NCI-H146 treated with DMSO at 0.1 percent for 48 hours (cell line): Measurements from ENCODE around the gene SLC46A3.
"Not testable (repeated sequence)": the region's sequence is repeated elsewhere in the genome, so short reads cannot be mapped to it uniquely, and the experiment has no call there.

Experiments
- DNase-seq: peaks from one replicate; lab custom pipeline; 2025; ENCODE audit not compliant: unreplicated experiment; lab: John Stamatoyannopoulos, UW

Gene SLC46A3

DNA sequence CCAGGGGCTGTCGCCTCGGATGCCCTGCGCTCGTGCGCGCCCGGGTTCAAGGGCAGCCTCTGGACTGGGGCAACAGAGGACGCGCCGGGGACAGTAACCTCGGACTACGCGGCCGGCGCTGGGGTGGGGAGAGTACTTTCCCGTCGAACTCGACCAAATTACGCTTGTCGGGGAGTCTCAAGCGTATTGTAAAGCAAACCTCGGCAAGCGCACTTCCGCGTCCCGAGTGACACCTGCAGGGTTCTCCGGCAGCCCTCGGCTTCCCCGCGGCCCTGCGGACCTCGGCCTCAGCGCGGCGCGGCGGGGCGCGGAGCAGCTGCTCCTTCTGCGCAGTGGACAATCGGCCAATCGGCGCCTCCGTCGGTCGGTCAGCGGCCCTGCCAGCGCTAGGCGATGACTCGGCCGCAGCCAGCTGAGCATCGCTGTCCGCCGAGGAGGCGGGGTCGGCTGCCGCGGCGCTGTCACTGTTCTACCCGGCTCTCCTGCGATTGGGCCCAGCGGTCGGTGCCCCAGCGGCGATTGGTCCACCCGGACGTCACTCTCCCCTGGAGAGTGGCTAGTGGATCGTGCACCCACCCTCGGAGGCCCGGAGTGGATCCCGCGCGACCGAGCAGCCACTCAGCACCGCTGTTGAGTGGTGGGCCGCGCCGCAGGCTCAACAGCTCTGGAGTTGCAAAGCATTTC, at the start of gene SLC46A3:
TSS of gene SLC46A3 (minus strand) at position 428 of the 684 bp plus-strand sequence. CDS start 972 bp downstream, outside the sequence.
- DNase-seq = peak; percentile 75

GRCh38 chr13:28763887-28764286, 45.1 kb upstream of the SLC46A3 start:
- no peak for DNase-seq

GRCh38 chr13:28761586-28761985, 42.8 kb upstream of the SLC46A3 start:
- DNase-seq = no peak

- no peak for DNase-seq
Measured at GRCh38 chr13:28755546-28755870, 36.7 kb upstream of the SLC46A3 start.

GRCh38 chr13:28754698-28755545, 36.2 kb upstream of the SLC46A3 start:
- no peak for DNase-seq

DNA sequence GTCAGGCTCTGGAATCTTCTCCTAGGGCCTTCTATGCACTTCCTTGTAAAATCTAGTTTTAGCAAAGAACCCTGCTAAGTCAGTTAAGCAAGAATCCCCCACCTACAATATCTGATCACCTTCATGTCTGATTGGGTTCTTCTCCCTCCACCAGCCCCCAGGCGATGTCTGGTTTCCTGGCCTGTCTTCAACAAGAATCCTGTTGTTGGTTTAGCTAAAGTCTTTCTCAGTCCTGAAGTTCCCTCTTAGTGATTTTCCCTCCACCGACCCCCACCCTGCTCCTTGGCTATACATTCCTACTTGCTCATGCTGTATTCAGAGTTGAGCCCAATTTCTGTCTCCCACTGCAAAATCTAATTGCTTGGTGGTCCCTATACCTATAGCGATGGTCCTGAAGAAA, 35.2 kb upstream of the SLC46A3 start:
- no peak for DNase-seq

DNA sequence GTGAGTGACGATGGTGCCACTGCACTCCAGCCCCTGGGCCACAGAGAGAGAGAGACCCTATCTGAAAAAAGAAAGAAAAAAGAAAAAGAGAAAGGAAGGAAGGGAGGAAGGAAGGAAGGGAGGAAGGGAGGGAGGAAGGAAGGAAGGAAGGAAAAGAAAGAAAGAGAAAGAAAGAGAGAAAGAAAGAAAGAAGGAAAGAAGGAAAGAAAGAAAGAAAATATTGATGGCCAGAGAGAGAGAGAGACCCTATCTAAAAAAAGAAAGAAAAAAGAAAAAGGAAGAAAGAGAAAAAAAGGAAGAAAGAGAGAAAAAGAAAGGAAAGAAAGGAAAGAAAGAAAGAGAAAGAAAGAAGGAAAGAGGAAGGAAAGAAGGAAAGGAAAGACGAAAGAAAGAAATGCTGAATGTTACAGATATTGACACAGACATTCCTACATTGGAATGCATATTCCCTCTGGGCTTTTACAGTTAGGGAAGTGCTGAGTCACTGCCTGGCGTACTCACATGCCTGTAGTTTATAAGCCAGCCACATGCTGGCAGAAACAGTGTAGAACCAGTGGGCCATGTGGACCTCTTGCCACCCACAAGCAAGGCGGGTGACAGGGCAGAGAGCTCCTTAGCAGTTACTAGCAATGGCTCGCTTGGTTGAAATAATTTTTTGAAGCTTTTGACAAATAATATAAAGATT, 34.6 kb upstream of the SLC46A3 start:
- DNase-seq = no peak

DNA sequence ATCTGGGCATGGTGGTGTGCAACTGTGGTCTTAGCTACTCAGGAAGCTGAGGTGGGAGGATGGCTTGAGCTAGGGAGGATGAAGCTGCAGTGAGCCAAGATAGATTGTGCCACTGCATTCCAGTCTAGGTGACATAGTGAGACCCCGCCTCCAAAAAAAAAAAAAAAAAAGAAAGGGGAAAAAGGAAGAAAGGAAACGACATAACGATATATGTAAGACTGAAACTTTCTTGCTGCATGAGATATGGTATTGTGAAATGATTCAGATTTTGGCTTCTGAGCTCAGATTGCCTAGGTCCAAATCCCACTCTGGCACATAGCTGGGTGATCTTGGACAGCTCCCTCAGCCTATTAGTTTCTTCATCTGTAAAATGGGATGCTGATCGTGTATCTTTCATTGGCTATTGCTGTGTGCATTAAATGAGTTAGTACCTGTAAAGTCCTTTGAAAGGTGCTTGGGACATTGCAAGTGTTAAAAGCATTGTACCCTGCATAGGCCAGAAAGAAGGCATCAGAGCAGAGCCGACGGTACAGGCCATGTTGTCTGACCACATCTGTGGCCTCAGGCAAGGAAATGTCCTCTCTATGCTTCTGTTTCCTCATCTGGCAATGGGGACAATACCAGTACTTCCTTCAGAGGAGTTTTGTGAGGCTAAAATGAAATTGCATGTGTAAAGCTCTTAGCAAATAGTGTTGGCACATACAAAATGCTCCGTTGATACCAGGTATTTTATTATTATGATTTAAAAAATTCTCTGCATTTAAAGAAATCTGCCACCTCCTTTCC, 32.6 kb upstream of the SLC46A3 start:
- no peak for DNase-seq

DNA sequence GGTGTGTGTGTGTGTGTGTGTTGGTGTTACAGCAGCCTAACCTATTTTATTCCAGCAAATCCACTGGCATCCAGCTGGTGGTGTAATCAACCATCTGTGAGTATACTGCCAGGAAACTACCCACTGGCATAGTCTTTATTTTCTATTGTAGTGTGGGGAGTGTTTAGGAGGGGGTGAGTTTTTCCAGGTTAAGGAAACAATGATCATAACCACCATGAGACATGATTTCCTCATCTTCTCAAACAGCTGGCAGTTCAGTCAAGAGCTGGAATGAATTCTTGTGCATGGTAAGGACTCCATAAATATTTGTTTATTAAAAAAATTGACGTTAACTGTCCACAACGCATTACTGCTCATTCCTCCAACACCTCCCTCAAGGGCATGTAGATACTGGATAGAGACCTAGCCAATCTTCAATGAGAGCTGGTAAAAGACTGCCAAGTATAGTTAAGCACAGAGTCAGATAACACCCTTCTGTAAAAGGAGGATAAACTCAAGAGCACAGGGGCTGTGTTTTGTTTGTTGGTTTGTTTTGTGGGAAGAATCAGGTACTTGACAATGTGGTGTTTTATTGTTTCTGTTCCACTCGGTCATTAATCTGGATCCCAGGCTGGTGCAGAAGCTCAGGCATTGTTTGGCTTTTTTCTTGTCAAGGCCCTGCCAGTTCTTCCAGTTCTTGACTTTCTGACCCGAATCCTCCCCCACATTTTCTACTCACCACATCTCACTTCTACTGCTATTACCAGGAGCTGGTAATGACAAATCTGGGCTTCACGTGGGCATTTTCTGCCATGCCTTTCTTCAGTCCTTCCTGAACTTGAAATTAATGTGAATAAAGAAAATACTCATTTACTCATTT, 31.6 kb upstream of the SLC46A3 start:
- no peak for DNase-seq

- no peak for DNase-seq
Measured at GRCh38 chr13:28747851-28748250, 29.1 kb upstream of the SLC46A3 start.

- no peak for DNase-seq
Measured at GRCh38 chr13:28746287-28746612, 27.5 kb upstream of the SLC46A3 start.

- no peak for DNase-seq
Measured at GRCh38 chr13:28744656-28745055, 25.9 kb upstream of the SLC46A3 start.

GRCh38 chr13:28744091-28744536, 25.3 kb upstream of the SLC46A3 start:
- no peak for DNase-seq

- no peak for DNase-seq
Measured at GRCh38 chr13:28743499-28744083, 24.8 kb upstream of the SLC46A3 start.

DNA sequence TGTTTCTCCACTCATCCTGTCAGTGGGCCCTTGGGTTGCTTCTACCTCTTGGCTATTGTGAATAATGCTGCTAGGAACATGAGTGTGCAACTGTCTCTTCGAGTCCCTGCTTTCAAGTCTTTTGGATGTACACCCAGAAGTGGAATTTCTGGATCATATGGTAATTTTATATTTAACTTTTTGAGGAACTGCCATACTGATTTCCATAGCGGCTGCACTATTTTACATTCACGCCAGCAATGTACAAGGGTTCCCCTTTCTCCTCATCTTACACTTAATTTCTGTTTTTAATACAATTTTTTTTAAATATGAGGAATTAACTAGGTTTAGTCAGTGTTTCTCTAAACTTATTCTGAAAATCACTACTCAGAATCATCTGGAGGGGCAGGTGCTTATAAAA, 24.2 kb upstream of the SLC46A3 start:
- no peak for DNase-seq

DNA sequence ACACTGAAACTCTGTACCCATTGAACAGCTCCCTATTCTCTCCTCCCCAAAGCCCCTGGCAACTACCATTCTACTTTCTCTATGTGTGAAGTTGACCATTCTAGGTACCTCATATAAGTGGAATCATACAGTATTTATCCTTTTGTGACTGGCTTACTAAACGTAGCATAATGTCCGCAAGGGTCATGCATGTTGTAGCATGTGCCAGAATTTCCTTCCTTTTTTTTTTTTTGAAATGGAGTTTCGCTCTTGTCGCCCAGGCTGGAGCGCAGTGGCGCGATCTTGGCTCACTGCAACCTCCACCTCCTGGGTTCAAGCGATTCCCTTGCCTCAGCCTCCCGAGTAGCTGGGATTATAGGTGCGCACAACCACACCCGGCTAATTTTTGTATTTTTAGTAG, 23.7 kb upstream of the SLC46A3 start:
- DNase-seq = not testable (repeated sequence)

DNA sequence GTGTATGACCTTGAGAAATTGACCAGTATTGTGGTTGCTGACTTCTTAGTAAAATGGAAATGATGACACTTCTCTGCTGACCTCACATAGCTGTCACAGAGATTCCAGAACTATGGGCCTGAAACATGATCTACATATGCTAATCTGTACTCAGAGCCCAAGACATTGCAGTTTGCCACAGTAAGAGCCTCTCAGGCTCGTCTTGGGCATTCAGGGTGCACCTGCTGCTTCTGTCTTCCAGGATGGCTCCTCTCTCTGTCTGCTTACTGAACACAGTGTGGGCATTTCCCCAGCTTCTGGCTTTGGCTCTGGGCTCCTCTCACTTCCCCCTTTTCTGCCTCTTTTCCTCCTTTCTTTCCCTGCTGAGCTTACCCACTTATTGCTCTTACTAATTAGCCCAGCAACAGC, 22.3 kb upstream of the SLC46A3 start:
- no peak for DNase-seq

GRCh38 chr13:28739376-28739775, 20.6 kb upstream of the SLC46A3 start:
- DNase-seq = no peak

- DNase-seq = no peak
Measured at GRCh38 chr13:28735481-28736029, 16.8 kb upstream of the SLC46A3 start.

GRCh38 chr13:28734906-28735305, 16.1 kb upstream of the SLC46A3 start:
- no peak for DNase-seq
